ENCODE measurements around the gene CBX8.
"Not testable (repeated sequence)": the region's sequence is repeated elsewhere in the genome, so short reads cannot be mapped to it uniquely, and the experiment has no call there.

CBX8 gene

GRCh38 chr17:79776376-79777119 lies 20.3 kb downstream of the CBX8 start:
- no peak overlapping the region for H3K9ac ChIP-seq (ENCODE audit: low read length)
- H3K14ac ChIP-seq (ENCODE audit: low read length in 2 of 2): no peak overlapping the region
- no peak overlapping the region for H4K8ac ChIP-seq (ENCODE audit: low read length)
- peaks cover 13% of the 10 kb centered on the region for H3K4me1 ChIP-seq (ENCODE audit: control insufficient read depth, insufficient read depth, low read depth, low read length)
- 48% methylated on average over 11 of the region's 11 CpGs for WGBS
- H2AK5ac ChIP-seq (ENCODE audit: low read length, severe bottlenecking): no peak overlapping the region
- no peak overlapping the region for H3K27ac ChIP-seq (ENCODE audit: low read length, poor library complexity, severe bottlenecking)
- no peak overlapping the region for H3K4me3 ChIP-seq (ENCODE audit: insufficient read depth in 1 of 2, low read depth in 1 of 2, low read length in 2 of 2)
- no peaks in the 10 kb centered on the region for H3K9me3 ChIP-seq (ENCODE audit: control insufficient read depth, low read length)
- H3K4me2 ChIP-seq (ENCODE audit: low read length, poor library complexity, severe bottlenecking): no peak overlapping the region
- no peak overlapping the region for H2BK15ac ChIP-seq (ENCODE audit: low read depth, poor library complexity, severe bottlenecking)
- no peak overlapping the region for H2BK12ac ChIP-seq (ENCODE audit: low read length in 2 of 2)
- no peak overlapping the region for H3K4ac ChIP-seq (ENCODE audit: low read depth in 1 of 2, low read length in 2 of 2)
- peaks cover 43 to 90% of the 10 kb centered on the region in 2 experiments for H3K27me3 ChIP-seq (ENCODE audit: control insufficient read depth in 1 of 2, insufficient read depth in 1 of 2, low read length in 2 of 2)
- no peak overlapping the region for H2BK120ac ChIP-seq (ENCODE audit: low read depth, low read length)
- no peak overlapping the region for H2BK5ac ChIP-seq (ENCODE audit: low read depth, low read length, poor library complexity, severe bottlenecking)
- H2AFZ ChIP-seq (ENCODE audit: low read depth, low read length): no peak overlapping the region
- no peak overlapping the region for H3K23ac ChIP-seq (ENCODE audit: low read length in 2 of 2)
- H3K79me1 ChIP-seq (replicated peaks; ENCODE audit: low read length, poor library complexity, severe bottlenecking): no peaks in the 10 kb centered on the region
- H4K91ac ChIP-seq (ENCODE audit: low read length): no peak overlapping the region
- peak; percentile 29 for DNase-seq
- no peak overlapping the region for H3K18ac ChIP-seq (ENCODE audit: low read depth in 1 of 2, low read length in 2 of 2)
- peaks cover 0 to under 1% of the 10 kb centered on the region in 2 experiments for H3K36me3 ChIP-seq (ENCODE audit: control insufficient read depth in 1 of 2, insufficient read depth in 2 of 2, low read depth in 1 of 2, low read length in 2 of 2)

- WGBS: 71% methylated on average over 4 of the region's 6 CpGs
- DNase-seq: no peak
- Histone ChIP-seq H3K4me3 (ENCODE audit: insufficient read depth in 1 of 2, low read depth in 1 of 2, low read length in 2 of 2) (no peak overlapping the region), H3K79me1 (replicated peaks; ENCODE audit: low read length, poor library complexity, severe bottlenecking) (no peaks in the 10 kb centered on the region), H2AFZ (ENCODE audit: low read depth, low read length) (no peak overlapping the region), H2BK15ac (ENCODE audit: low read depth, poor library complexity, severe bottlenecking) (no peak overlapping the region), H3K4me1 (ENCODE audit: control insufficient read depth, insufficient read depth, low read depth, low read length) (peaks cover 13% of the 10 kb centered on the region), H2BK120ac (ENCODE audit: low read depth, low read length) (no peak overlapping the region), H3K36me3 (ENCODE audit: control insufficient read depth in 1 of 2, insufficient read depth in 2 of 2, low read depth in 1 of 2, low read length in 2 of 2) (no peaks in the 10 kb centered on the region), H4K91ac (ENCODE audit: low read length) (no peak overlapping the region), H3K27me3 (ENCODE audit: control insufficient read depth in 1 of 2, insufficient read depth in 1 of 2, low read length in 2 of 2) (peaks cover 43 to 87% of the 10 kb centered on the region in 2 experiments), H2AK5ac (ENCODE audit: low read length, severe bottlenecking) (no peak overlapping the region), H3K9ac (ENCODE audit: low read length) (no peak overlapping the region), H3K4ac (ENCODE audit: low read depth in 1 of 2, low read length in 2 of 2) (no peak overlapping the region), H3K4me2 (ENCODE audit: low read length, poor library complexity, severe bottlenecking) (no peak overlapping the region), H3K23ac (ENCODE audit: low read length in 2 of 2) (no peak overlapping the region), H4K8ac (ENCODE audit: low read length) (no peak overlapping the region), H3K18ac (ENCODE audit: low read depth in 1 of 2, low read length in 2 of 2) (no peak overlapping the region), H3K9me3 (ENCODE audit: control insufficient read depth, low read length) (no peaks in the 10 kb centered on the region), H2BK5ac (ENCODE audit: low read depth, low read length, poor library complexity, severe bottlenecking) (no peak overlapping the region), H3K14ac (ENCODE audit: low read length in 2 of 2) (no peak overlapping the region), H2BK12ac (ENCODE audit: low read length in 2 of 2) (no peak overlapping the region), H3K27ac (ENCODE audit: low read length, poor library complexity, severe bottlenecking) (no peak overlapping the region)
Measured at GRCh38 chr17:79775632-79776031, 21.2 kb downstream of the CBX8 start.

- Histone ChIP-seq H4K8ac (ENCODE audit: low read length) (no peak overlapping the region), H3K36me3 (ENCODE audit: control insufficient read depth in 1 of 2, insufficient read depth in 2 of 2, low read depth in 1 of 2, low read length in 2 of 2) (no peaks in the 10 kb centered on the region), H3K18ac (ENCODE audit: low read depth in 1 of 2, low read length in 2 of 2) (no peak overlapping the region), H3K14ac (ENCODE audit: low read length in 2 of 2) (peak overlapping the region in 1 of 2 experiments; percentile 44), H3K9me3 (ENCODE audit: control insufficient read depth, low read length) (no peaks in the 10 kb centered on the region), H3K9ac (ENCODE audit: low read length) (no peak overlapping the region), H3K27ac (ENCODE audit: low read length, poor library complexity, severe bottlenecking) (no peak overlapping the region), H2AFZ (ENCODE audit: low read depth, low read length) (no peak overlapping the region), H3K4ac (ENCODE audit: low read depth in 1 of 2, low read length in 2 of 2) (no peak overlapping the region), H2BK12ac (ENCODE audit: low read length in 2 of 2) (no peak overlapping the region), H3K23ac (ENCODE audit: low read length in 2 of 2) (no peak overlapping the region), H3K79me1 (replicated peaks; ENCODE audit: low read length, poor library complexity, severe bottlenecking) (no peaks in the 10 kb centered on the region), H2BK120ac (ENCODE audit: low read depth, low read length) (no peak overlapping the region), H2AK5ac (ENCODE audit: low read length, severe bottlenecking) (no peak overlapping the region), H3K4me3 (ENCODE audit: insufficient read depth in 1 of 2, low read depth in 1 of 2, low read length in 2 of 2) (no peak overlapping the region), H3K4me1 (ENCODE audit: control insufficient read depth, insufficient read depth, low read depth, low read length) (peaks cover 13% of the 10 kb centered on the region), H3K4me2 (ENCODE audit: low read length, poor library complexity, severe bottlenecking) (no peak overlapping the region), H2BK15ac (ENCODE audit: low read depth, poor library complexity, severe bottlenecking) (no peak overlapping the region), H4K91ac (ENCODE audit: low read length) (no peak overlapping the region), H3K27me3 (ENCODE audit: control insufficient read depth in 1 of 2, insufficient read depth in 1 of 2, low read length in 2 of 2) (peaks cover 43 to 84% of the 10 kb centered on the region in 2 experiments), H2BK5ac (ENCODE audit: low read depth, low read length, poor library complexity, severe bottlenecking) (no peak overlapping the region)
- WGBS: 84% methylated on average over 8 of the region's 8 CpGs
- DNase-seq: no peak
Measured at GRCh38 chr17:79774561-79774975, 22.3 kb downstream of the CBX8 start.

- H4K91ac ChIP-seq (ENCODE audit: low read length); H2BK120ac ChIP-seq (ENCODE audit: low read depth, low read length); H3K4me1 ChIP-seq (ENCODE audit: control insufficient read depth, insufficient read depth, low read depth, low read length); H3K14ac ChIP-seq (ENCODE audit: low read length in 2 of 2); H3K4me3 ChIP-seq (ENCODE audit: insufficient read depth in 1 of 2, low read depth in 1 of 2, low read length in 2 of 2); H4K8ac ChIP-seq (ENCODE audit: low read length); H3K18ac ChIP-seq (ENCODE audit: low read depth in 1 of 2, low read length in 2 of 2); H2BK5ac ChIP-seq (ENCODE audit: low read depth, low read length, poor library complexity, severe bottlenecking); H3K23ac ChIP-seq (ENCODE audit: low read length in 2 of 2); H3K4ac ChIP-seq (ENCODE audit: low read depth in 1 of 2, low read length in 2 of 2); H3K36me3 ChIP-seq (ENCODE audit: control insufficient read depth in 1 of 2, insufficient read depth in 2 of 2, low read depth in 1 of 2, low read length in 2 of 2); H2AK5ac ChIP-seq (ENCODE audit: low read length, severe bottlenecking); H3K4me2 ChIP-seq (ENCODE audit: low read length, poor library complexity, severe bottlenecking); H2BK15ac ChIP-seq (ENCODE audit: low read depth, poor library complexity, severe bottlenecking); DNase-seq; H3K27ac ChIP-seq (ENCODE audit: low read length, poor library complexity, severe bottlenecking); H2AFZ ChIP-seq (ENCODE audit: low read depth, low read length); H3K9me3 ChIP-seq (ENCODE audit: control insufficient read depth, low read length); H3K79me1 ChIP-seq (replicated peaks; ENCODE audit: low read length, poor library complexity, severe bottlenecking); H3K9ac ChIP-seq (ENCODE audit: low read length); H2BK12ac ChIP-seq (ENCODE audit: low read length in 2 of 2): not testable (repeated sequence)
- 69% methylated on average over 4 of the region's 9 CpGs for WGBS
- peaks cover 46 to 86% of the 10 kb centered on the region in 2 experiments for H3K27me3 ChIP-seq (ENCODE audit: control insufficient read depth in 1 of 2, insufficient read depth in 1 of 2, low read length in 2 of 2)
Measured at GRCh38 chr17:79772726-79773125, 24.2 kb downstream of the CBX8 start.

Measured in mesenchymal stem cell (in vitro differentiated cells and primary cell).